ENCODE data around the gene TBC1D19.
A peak's percentile ranks its signal among the peaks of the same experiment; 100 is the strongest.
"Not testable (repeated sequence)": the region's sequence is repeated elsewhere in the genome, so short reads cannot be mapped to it uniquely, and the experiment has no call there.

TBC1D19 gene

GRCh38 chr4:26607776-26608175, 23.9 kb downstream of the TBC1D19 start:
- no peak for DNase-seq

GRCh38 chr4:26609391-26609790, 25.5 kb downstream of the TBC1D19 start:
- DNase-seq: no peak

GRCh38 chr4:26609868-26610267, 26.0 kb downstream of the TBC1D19 start:
- DNase-seq: no peak

- no peak for DNase-seq
Measured at GRCh38 chr4:26611372-26611771, 27.5 kb downstream of the TBC1D19 start.

- no peak for DNase-seq
Measured at GRCh38 chr4:26611885-26612284, 28.0 kb downstream of the TBC1D19 start.

- no peak for DNase-seq
Measured at GRCh38 chr4:26613237-26613636, 29.4 kb downstream of the TBC1D19 start.

- DNase-seq: no peak
Measured at GRCh38 chr4:26613735-26614134, 29.9 kb downstream of the TBC1D19 start.

GRCh38 chr4:26619784-26620183, 35.9 kb downstream of the TBC1D19 start:
- DNase-seq: no peak

GRCh38 chr4:26621366-26621765, 37.5 kb downstream of the TBC1D19 start:
- no peak for DNase-seq

GRCh38 chr4:26622913-26623312, 39.0 kb downstream of the TBC1D19 start:
- no peak for DNase-seq

- DNase-seq: not testable (repeated sequence)
Measured at GRCh38 chr4:26626658-26627057, 42.8 kb downstream of the TBC1D19 start.

GRCh38 chr4:26632916-26633315, 49.0 kb downstream of the TBC1D19 start:
- no peak for DNase-seq

- no peak for DNase-seq
Measured at GRCh38 chr4:26634237-26634636, 50.4 kb downstream of the TBC1D19 start.

- no peak for DNase-seq
Measured at GRCh38 chr4:26636458-26636857, 52.6 kb downstream of the TBC1D19 start.

GRCh38 chr4:26640639-26641038, 56.8 kb downstream of the TBC1D19 start:
- DNase-seq: not testable (repeated sequence)

GRCh38 chr4:26647523-26648224, 63.8 kb downstream of the TBC1D19 start:
- DNase-seq: no peak

- DNase-seq: no peak
Measured at GRCh38 chr4:26648260-26648659, 64.4 kb downstream of the TBC1D19 start.

GRCh38 chr4:26660261-26660660, 76.4 kb downstream of the TBC1D19 start:
- no peak for DNase-seq

- DNase-seq: peak; percentile 14
Measured at GRCh38 chr4:26663888-26664287, 80.0 kb downstream of the TBC1D19 start.

- peak; percentile 40 for DNase-seq
Measured at GRCh38 chr4:26670903-26671537, 87.1 kb downstream of the TBC1D19 start.

- DNase-seq: not testable (repeated sequence)
Measured at GRCh38 chr4:26679040-26679695, 95.3 kb downstream of the TBC1D19 start.

GRCh38 chr4:26682436-26682835, 98.6 kb downstream of the TBC1D19 start:
- DNase-seq: no peak

- DNase-seq: no peak
Measured at GRCh38 chr4:26685250-26685649, 101.4 kb downstream of the TBC1D19 start.

GRCh38 chr4:26687728-26688127, 103.8 kb downstream of the TBC1D19 start:
- no peak for DNase-seq

Measured in DMS153 (cell line).